SK-N-MC (cell line): ENCODE measurements around the gene SH3RF1.

Source experiments
- EZH2 ChIP-seq: fragments of 200-600 bp; sonication (generic); IDR thresholded peaks from one replicate; pipeline ENCODE4 v1.6.1; 2017; ENCODE audit warnings: antibody characterized with exemption
- POLR2AphosphoS5 ChIP-seq: IDR thresholded peaks from 2 replicates; pipeline ENCODE4 v1.6.1; 2012; ENCODE audit warnings: mild to moderate bottlenecking, low read depth, low read length, borderline replicate concordance

- TF ChIP-seq POLR2AphosphoS5 (no peak), EZH2 (no peak)
Measured at GRCh38 chr4:169142391-169142790, 128.4 kb downstream of the SH3RF1 start.
